ENCODE measurements around the gene RPL3.

Gene RPL3

GRCh38 chr22:39282645-39283321 is 36.6 kb downstream of the RPL3 start:
- no peaks in the 10 kb centered on the region for H3K9me3 ChIP-seq (ENCODE audit: control insufficient read depth, insufficient read depth, low read length)
- TF ChIP-seq CTCF (IDR thresholded peaks at IDR 0.05; ENCODE audit: low read depth, low read length, poor library complexity, severe bottlenecking) (no peak), EZH2phosphoT487 (IDR thresholded peaks at IDR 0.05; ENCODE audit: borderline replicate concordance, low read length) (no peak)
- H4K20me1 ChIP-seq (ENCODE audit: control insufficient read depth, insufficient read depth, low read depth, low read length), result no peaks in the 10 kb centered on the region
- H3K27me3 ChIP-seq (ENCODE audit: control insufficient read depth, low read length), result peaks cover 8% of the 10 kb centered on the region
- H3K4me1 ChIP-seq (ENCODE audit: control insufficient read depth, low read length), result peaks cover 22% of the 10 kb centered on the region
- no peak overlapping the region for H3K4me2 ChIP-seq (ENCODE audit: low read length)
- H3K4me3 ChIP-seq (ENCODE audit: low read length), result no peak overlapping the region
- no peak overlapping the region for H3K27ac ChIP-seq (ENCODE audit: low read depth, low read length)
- no peaks in the 10 kb centered on the region for H3K79me2 ChIP-seq (ENCODE audit: control insufficient read depth, low read length)
- no peaks in the 10 kb centered on the region for H3F3A ChIP-seq (ENCODE audit: control insufficient read depth, insufficient read depth)
- no peaks in the 10 kb centered on the region for H3K9me2 ChIP-seq (replicated peaks; ENCODE audit: control insufficient read depth, low read length)
- no peaks in the 10 kb centered on the region for H3K36me3 ChIP-seq (ENCODE audit: control insufficient read depth, low read length)

GRCh38 chr22:39281126-39281525 is 38.3 kb downstream of the RPL3 start:
- Histone ChIP-seq H3K9me2 (replicated peaks; ENCODE audit: control insufficient read depth, low read length) (no peaks in the 10 kb centered on the region), H3K4me1 (ENCODE audit: control insufficient read depth, low read length) (peaks cover 27% of the 10 kb centered on the region), H4K20me1 (ENCODE audit: control insufficient read depth, insufficient read depth, low read depth, low read length) (no peaks in the 10 kb centered on the region), H3K79me2 (ENCODE audit: control insufficient read depth, low read length) (no peaks in the 10 kb centered on the region), H3K36me3 (ENCODE audit: control insufficient read depth, low read length) (no peaks in the 10 kb centered on the region), H3K27ac (ENCODE audit: low read depth, low read length) (no peak overlapping the region), H3K4me3 (ENCODE audit: low read length) (no peak overlapping the region), H3K27me3 (ENCODE audit: control insufficient read depth, low read length) (peaks cover under 1% of the 10 kb centered on the region; the same call in 1 of the 2 replicates), H3K9me3 (ENCODE audit: control insufficient read depth, insufficient read depth, low read length) (peaks cover 7% of the 10 kb centered on the region; the same call in 1 of the 2 replicates), H3F3A (ENCODE audit: control insufficient read depth, insufficient read depth) (no peaks in the 10 kb centered on the region), H3K4me2 (ENCODE audit: low read length) (0 out of 2 replicates have a peak overlapping the region, but pooled peaks have one; percentile 3)
- TF ChIP-seq EZH2phosphoT487 (IDR thresholded peaks at IDR 0.05; ENCODE audit: borderline replicate concordance, low read length) (no peak), CTCF (IDR thresholded peaks at IDR 0.05; ENCODE audit: low read depth, low read length, poor library complexity, severe bottlenecking) (no peak)

- peaks cover 33% of the 10 kb centered on the region for H3K4me1 ChIP-seq (ENCODE audit: control insufficient read depth, low read length)
- H4K20me1 ChIP-seq (ENCODE audit: control insufficient read depth, insufficient read depth, low read depth, low read length), result no peaks in the 10 kb centered on the region
- H3K9me2 ChIP-seq (replicated peaks; ENCODE audit: control insufficient read depth, low read length), result no peaks in the 10 kb centered on the region
- H3K9me3 ChIP-seq (ENCODE audit: control insufficient read depth, insufficient read depth, low read length), result peaks cover 7% of the 10 kb centered on the region; the same call in 1 of the 2 replicates
- no peak overlapping the region for H3K27ac ChIP-seq (ENCODE audit: low read depth, low read length)
- H3K4me2 ChIP-seq (ENCODE audit: low read length), result no peak overlapping the region
- no peaks in the 10 kb centered on the region; the same call in 1 of the 2 replicates for H3K27me3 ChIP-seq (ENCODE audit: control insufficient read depth, low read length)
- H3K4me3 ChIP-seq (ENCODE audit: low read length), result no peak overlapping the region
- H3K79me2 ChIP-seq (ENCODE audit: control insufficient read depth, low read length), result no peaks in the 10 kb centered on the region
- no peaks in the 10 kb centered on the region for H3K36me3 ChIP-seq (ENCODE audit: control insufficient read depth, low read length)
- no peak for TF ChIP-seq EZH2phosphoT487 (IDR thresholded peaks at IDR 0.05; ENCODE audit: borderline replicate concordance, low read length)
- TF ChIP-seq CTCF (IDR thresholded peaks at IDR 0.05; ENCODE audit: low read depth, low read length, poor library complexity, severe bottlenecking), result no peak
- H3F3A ChIP-seq (ENCODE audit: control insufficient read depth, insufficient read depth), result no peaks in the 10 kb centered on the region
Observed at GRCh38 chr22:39280250-39280649, 39.2 kb downstream of the RPL3 start.

All from DOHH2 (cell line).